GM18858 (cell line): ENCODE measurements around the gene RAD51B.

Experiments used
- ATAC-seq: cut with Tn5 transposase; IDR thresholded peaks from one replicate; pipeline ENCODE4 v1.9.1; 2021; ENCODE audit not compliant: unreplicated experiment

The RAD51B gene

DNA sequence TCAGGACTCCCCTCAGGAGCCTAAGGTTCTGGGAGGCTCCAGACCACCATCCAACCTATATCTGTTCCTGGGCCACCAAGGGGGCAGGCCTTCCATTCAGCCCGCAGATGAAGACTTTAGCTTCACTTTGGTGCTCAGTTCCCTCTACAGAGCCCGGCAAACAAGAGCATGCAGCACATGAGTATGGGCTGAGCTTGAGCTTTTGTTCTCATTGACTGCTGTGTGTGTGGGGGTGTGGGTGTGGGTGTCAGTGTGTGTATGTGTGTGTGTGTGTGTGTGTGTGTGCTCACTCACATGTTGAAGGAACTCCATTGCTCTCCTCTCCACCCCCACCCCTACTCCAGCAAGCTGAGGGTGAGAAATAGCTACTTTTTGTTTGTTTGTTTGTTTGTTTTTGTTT, 754.1 kb downstream of the RAD51B start:
- ATAC-seq = no peak

DNA sequence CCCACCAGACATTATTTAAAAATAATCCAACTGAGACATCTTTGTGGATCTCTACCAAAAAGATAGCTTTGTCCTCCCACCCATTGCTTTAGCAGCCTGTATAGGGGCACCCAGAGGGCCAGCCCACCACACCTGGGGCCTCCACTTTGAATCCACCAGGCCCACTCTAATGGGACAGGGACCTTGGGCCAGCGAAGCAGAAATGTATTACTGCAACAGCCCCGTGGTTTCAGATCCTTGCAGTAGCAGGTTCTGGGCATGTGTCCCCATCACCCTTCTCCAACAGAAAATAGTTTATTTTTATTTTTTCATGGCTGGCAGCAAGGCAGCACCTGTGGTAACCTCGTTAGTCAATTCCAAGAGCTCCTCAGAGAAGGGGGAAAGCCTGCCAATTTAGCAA, 754.9 kb downstream of the RAD51B start:
- ATAC-seq = no peak

DNA sequence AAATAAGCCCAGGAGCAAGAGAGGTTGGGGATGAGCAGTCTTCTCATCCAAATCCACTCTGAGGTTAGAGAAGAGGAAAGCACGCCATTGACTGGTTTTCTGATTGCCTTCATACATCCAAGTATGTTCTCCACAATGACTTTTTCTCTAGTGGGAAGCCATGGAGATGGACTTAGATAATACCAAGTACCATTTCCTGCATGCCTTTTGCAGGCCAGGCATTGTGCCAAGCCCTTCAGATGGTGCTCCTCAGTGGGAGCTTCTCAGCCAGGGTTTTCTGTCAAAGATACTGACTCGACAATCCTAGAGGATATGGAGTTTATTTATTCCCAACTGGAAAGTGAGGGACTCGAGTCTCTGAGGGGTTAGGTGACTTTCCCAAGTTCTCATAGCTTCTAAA, 755.3 kb downstream of the RAD51B start:
- no peak for ATAC-seq

- no peak for ATAC-seq
Observed at GRCh38 chr14:68575426-68575825, 755.8 kb downstream of the RAD51B start.

- ATAC-seq = no peak
Observed at GRCh38 chr14:68576031-68576430, 756.5 kb downstream of the RAD51B start.

GRCh38 chr14:68576496-68577244, 757.1 kb downstream of the RAD51B start:
- ATAC-seq = no peak

DNA sequence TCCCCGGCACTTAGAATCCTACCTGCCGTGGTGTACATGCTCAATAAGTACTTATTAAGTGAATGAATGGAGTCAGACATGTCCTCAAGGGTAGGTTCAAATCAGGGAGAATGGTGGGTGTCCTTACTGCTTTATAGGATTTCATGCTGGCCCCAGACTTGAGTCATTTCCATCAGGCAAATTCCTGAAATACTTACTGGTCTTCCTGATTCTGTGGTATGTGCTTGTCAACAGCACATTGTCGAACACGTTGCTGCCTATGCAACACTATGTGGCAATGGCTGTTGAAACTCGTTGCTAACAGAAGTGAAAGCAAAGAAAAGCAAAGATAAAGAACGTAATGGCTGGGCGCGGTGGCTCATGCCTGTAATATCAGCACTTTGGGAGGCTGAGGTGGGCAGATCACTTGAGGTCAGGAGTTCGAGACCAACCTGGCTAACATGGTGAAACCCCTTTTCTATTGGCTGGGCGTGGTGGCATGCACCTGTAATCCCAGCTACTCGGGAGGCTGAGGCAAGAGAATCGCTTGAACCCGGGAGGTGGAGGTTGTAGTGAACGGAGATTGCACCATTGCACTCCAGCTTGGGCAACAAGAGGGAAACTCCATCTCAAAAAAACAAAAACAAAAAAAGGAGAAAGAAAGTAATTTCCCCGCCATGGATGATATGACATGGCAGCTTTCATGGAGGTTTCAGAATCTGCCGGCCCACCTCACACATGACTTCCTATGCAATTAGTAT, 758.4 kb downstream of the RAD51B start:
- no peak for ATAC-seq

DNA sequence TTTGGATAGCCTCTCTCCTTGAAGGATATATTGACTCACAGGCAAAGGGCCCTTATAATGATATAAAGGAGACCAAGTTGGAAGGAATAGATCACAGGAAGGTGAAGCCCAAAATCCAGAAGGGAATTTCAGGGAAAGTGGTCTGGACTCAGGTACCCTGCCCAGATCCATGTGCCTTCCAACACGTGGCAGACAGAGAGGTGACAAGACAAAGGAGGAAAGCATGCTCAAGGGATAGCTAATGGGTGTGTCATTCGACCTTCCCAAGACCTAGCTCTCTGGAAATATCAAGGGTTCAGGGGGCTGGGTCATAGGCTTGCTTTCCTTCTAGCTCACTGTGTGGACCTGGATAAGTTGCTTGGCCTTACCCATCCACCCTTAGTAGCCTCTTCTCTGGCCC, 759.0 kb downstream of the RAD51B start:
- ATAC-seq = no peak

- ATAC-seq = no peak
Observed at GRCh38 chr14:68580096-68580645, 760.6 kb downstream of the RAD51B start.

- ATAC-seq = no peak
Observed at GRCh38 chr14:68580671-68581070, 761.1 kb downstream of the RAD51B start.

DNA sequence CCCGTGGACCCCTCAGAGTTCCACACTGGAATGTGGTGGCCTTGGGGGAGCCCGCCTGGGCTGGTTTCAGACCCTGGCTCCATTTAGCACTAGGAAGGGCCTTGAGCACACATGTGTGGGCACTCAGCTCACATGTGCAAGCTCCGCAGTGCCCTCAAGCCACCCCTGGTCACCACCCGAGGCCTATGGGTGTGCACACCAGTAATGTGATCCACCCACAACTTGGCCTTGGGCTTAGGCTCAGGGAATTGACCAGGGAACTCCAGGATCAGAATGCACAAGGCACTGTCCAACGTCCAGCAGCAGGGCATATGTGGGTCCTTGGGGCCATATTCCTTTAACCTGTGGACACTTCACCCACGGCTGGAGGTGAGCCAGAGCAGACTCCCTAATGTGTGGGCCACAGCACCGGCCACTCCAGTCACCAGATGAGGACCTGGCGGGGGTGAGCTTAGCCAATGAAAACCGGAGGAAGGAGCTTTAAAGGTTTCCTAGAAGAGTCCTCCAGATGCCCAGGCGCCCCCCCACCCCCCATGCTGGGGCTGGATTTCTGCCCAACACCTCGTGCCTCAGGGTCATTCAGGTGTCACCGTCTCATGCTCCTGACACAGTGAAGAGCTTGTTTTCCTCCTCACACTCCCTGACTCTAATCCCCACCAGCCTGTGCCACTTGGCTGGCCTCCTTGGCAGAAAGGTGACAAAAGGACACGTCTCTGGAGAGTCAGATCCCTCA, 764.1 kb downstream of the RAD51B start:
- ATAC-seq = no peak

DNA sequence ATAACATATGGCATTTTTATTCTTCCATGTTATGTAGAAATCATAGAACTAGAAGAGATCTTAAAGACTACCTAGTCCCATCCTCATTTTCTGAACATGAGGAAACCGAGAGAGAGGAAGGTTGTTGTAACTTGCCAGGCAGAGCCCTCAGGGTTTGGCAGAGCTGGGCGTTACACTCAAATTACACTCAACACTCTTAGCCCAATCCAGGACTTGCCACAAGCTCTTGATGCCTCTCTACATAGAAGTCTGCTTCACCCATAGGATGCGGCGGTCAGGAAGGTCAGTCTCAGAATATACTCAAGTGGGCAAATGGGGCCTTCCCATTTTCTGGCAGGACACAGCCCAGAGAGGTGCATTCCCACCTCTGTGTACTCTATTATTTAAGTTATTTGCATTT, 765.2 kb downstream of the RAD51B start:
- ATAC-seq = no peak

- no peak for ATAC-seq
Observed at GRCh38 chr14:68585690-68586089, 766.1 kb downstream of the RAD51B start.

GRCh38 chr14:68586896-68587751, 767.5 kb downstream of the RAD51B start:
- ATAC-seq = no peak

DNA sequence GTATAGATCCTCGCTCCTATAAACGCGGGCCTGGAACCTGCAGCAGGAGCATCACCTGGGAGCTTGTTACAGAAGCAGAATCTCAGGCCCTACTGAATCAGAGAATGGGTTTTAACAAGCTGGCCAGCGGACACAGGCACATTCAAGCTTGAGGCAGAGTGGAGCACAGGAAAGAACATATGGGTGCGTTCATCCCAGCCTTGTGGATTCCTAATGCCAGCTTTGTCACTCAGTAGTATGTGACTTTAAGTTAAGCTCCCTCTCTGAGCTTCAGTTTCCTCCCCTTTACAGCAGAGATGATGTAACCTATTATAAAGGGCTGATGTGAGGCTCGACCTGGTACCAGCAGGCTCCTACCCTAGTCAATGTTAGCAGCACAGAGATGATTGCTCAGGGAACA, 768.4 kb downstream of the RAD51B start:
- ATAC-seq = no peak

GRCh38 chr14:68589447-68590200, 770.0 kb downstream of the RAD51B start:
- no peak for ATAC-seq

- ATAC-seq = no peak
Observed at GRCh38 chr14:68590201-68590522, 770.6 kb downstream of the RAD51B start.

DNA sequence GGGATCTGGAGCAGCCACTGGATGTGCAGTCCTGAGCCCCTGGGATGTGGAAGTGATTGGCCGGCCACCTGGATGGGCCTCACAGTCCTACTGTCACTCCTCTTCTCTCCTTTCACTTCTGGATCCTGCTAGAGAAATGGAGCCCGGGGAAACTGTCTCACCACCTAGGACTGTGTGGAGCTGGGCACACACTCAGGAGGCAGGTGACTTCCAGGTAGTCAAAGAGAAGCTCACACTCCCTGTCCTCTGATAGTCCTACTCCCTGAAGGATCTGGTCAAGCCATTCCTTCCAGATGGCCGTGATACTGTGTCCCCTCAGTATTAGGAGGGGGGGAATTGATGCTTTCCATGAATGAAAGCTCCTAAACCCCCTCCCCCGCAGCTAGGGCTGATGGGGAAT, 772.2 kb downstream of the RAD51B start:
- no peak for ATAC-seq

- no peak for ATAC-seq
Observed at GRCh38 chr14:68592948-68593556, 773.5 kb downstream of the RAD51B start.
